ENCODE data around the gene SDHAF4.

DNA sequence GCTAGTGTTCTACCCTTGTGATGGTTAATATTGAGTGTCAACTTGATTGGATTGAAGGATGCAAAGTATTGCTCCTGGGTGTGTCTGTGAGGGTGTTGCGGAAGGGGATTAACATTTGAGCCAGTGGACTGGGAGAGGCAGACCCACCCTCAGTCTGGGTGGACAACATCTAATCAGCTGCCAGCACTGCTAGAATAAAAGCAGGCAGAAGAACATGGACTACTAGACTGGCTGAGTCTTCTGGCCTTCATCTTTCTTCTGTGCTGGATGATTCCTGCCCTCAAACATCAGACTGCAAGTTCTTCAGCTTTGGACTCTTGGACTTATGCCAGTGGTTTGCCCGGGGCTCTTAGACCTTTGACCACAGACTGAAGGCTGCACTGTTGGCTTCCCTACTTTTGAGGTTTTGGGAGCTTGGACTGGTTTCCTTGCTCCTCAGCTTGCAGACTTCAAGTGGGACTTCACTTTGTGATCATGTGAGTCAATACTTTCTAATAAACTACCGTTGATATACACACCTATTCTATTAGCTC lies 50.1 kb downstream of the SDHAF4 start:
- TF ChIP-seq, protein P1, sequence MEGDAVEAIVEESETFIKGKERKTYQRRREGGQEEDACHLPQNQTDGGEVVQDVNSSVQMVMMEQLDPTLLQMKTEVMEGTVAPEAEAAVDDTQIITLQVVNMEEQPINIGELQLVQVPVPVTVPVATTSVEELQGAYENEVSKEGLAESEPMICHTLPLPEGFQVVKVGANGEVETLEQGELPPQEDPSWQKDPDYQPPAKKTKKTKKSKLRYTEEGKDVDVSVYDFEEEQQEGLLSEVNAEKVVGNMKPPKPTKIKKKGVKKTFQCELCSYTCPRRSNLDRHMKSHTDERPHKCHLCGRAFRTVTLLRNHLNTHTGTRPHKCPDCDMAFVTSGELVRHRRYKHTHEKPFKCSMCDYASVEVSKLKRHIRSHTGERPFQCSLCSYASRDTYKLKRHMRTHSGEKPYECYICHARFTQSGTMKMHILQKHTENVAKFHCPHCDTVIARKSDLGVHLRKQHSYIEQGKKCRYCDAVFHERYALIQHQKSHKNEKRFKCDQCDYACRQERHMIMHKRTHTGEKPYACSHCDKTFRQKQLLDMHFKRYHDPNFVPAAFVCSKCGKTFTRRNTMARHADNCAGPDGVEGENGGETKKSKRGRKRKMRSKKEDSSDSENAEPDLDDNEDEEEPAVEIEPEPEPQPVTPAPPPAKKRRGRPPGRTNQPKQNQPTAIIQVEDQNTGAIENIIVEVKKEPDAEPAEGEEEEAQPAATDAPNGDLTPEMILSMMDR (conservative IDR thresholded peaks at IDR 0.05 in 1 of 2, IDR thresholded peaks at IDR 0.05 in 1 of 2; ENCODE audit: low read depth in 1 of 2, low read length in 2 of 2), result no peak
- TF ChIP-seq EZH2 (IDR thresholded peaks at IDR 0.05; ENCODE audit: low read length, missing control alignments), result no peak
